Measurements from ENCODE around the gene BCAP29. TPM values are rescaled to one million over a fixed set of nuclear protein-coding genes. Genes with fewer than 3 reads are reported as not detected.
A peak's percentile ranks its signal among the peaks of the same experiment; 100 is the strongest.

BCAP29 gene
- total RNA-seq, 1 donor from 2014 or later, result 53.9 TPM

DNA sequence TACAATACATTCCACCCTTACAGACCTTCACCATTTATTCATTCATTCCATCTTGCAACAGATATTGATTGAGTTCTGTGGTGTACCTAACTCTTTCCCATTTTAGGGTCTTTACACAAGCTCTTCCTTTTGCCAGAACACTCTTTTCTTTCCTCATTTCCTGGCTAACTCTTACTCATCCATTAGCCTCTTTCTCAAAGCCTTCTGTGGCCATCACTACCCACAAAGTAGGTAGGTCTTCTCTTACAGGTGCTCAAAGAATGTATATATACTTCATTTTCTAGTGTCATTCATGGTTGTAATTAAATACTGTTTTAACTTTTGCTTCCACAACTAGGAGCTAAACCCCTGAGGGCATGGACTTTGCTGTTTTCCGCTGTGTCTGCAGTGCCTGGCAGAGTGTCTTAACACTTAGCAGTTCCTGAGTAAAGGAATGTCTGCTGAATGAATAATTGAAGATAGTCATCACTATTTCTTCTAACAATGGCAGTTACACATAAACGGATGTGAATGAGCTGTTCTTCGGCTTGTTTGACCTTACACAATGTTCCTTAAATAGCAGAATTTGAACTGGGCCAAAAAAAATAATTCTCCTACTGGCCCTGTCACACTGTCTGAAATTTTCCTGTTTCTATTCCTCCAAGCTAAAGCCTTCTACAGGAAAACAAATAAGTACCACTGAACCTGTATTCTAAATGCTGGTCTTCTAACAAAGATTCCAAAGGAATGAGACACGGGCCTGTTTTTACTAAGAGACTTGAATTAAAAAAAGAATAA, 15.1 kb downstream of the BCAP29 start:
- DNase-seq (ENCODE audit: low read depth), result peak; percentile 86
- TF ChIP-seq, protein P1, sequence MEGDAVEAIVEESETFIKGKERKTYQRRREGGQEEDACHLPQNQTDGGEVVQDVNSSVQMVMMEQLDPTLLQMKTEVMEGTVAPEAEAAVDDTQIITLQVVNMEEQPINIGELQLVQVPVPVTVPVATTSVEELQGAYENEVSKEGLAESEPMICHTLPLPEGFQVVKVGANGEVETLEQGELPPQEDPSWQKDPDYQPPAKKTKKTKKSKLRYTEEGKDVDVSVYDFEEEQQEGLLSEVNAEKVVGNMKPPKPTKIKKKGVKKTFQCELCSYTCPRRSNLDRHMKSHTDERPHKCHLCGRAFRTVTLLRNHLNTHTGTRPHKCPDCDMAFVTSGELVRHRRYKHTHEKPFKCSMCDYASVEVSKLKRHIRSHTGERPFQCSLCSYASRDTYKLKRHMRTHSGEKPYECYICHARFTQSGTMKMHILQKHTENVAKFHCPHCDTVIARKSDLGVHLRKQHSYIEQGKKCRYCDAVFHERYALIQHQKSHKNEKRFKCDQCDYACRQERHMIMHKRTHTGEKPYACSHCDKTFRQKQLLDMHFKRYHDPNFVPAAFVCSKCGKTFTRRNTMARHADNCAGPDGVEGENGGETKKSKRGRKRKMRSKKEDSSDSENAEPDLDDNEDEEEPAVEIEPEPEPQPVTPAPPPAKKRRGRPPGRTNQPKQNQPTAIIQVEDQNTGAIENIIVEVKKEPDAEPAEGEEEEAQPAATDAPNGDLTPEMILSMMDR (conservative IDR thresholded peaks at IDR 0.05; ENCODE audit: low read depth, low read length), result no peak
- no peak overlapping the region for H3K4me3 ChIP-seq (ENCODE audit: low read depth, low read length)

DNA sequence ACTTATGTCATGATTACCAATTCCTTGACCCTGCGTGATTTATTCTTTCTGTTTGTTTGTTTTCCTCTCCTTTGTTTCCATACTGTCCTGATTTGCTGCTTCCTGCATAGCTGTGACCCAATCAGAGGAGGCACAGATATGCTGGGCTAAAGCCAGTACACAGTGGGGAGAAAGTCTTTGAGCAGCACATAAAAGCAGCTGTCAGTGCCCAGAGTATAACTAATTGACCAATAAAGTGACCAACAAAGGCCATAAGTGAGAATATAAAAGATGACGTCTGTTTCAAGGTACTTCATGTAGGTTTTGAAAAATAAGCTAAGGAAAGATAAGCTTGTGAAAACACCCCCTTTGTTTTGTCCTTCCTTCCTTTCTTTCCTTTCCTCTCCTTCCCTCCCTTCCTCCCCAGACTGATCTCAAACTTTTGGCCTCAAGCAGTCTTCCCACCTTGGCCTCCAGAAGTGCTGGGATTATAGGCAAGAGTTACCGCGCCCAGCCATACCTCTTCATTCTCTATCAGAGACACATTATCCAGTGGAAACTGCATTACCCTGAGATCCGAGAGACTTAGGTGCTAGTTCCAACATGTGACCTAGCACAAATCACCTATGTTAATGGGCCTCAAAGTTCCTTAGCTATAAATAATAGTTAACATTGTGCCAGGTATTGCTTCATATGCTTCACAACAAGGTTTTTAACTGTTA, 17.0 kb downstream of the BCAP29 start:
- no peak overlapping the region for H3K4me3 ChIP-seq (ENCODE audit: low read depth, low read length)
- TF ChIP-seq, protein P1 (conservative IDR thresholded peaks at IDR 0.05; ENCODE audit: low read depth, low read length), result no peak
- DNase-seq (ENCODE audit: low read depth), result no peak

DNA sequence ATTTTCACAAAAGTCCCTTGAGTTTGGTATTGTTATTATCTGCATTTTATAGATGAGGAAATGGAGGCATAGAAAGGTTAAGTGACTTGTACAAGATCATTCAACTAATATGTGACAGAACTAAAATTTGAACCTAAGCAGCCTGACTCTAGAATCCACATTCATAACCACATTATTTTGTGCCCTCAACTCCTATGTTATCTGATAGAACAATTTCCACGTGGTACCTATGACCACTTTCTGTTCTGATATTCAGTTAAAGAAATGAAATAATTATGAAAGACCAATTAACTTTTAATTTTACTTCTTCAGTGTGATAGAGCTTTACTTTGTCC, 17.5 kb downstream of the BCAP29 start:
- no peak overlapping the region for H3K4me3 ChIP-seq (ENCODE audit: low read depth, low read length)
- TF ChIP-seq, protein P1 (conservative IDR thresholded peaks at IDR 0.05; ENCODE audit: low read depth, low read length), result no peak
- no peak for DNase-seq (ENCODE audit: low read depth)

DNA sequence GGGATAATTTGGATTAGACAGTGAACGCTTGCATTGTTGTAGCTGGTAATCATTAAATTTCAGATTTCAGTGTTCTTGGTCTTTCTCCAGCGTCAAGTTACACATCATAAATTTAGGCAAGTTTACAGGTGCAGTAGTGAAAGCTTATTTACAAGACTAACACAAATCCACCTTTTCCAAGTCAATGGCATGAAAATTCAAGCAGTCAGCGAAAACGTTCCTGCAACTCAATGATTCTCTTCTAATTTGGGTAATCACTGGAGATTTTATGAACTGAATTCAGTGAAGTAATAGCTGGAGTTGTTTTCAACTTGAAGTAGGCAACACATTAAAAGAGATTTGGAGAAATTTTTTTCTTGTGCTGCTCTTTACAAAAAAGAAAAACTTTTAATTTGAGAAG, 17.9 kb downstream of the BCAP29 start:
- H3K4me3 ChIP-seq (ENCODE audit: low read depth, low read length), result no peak overlapping the region
- DNase-seq (ENCODE audit: low read depth), result no peak
- TF ChIP-seq, protein P1 (conservative IDR thresholded peaks at IDR 0.05; ENCODE audit: low read depth, low read length), result no peak

DNA sequence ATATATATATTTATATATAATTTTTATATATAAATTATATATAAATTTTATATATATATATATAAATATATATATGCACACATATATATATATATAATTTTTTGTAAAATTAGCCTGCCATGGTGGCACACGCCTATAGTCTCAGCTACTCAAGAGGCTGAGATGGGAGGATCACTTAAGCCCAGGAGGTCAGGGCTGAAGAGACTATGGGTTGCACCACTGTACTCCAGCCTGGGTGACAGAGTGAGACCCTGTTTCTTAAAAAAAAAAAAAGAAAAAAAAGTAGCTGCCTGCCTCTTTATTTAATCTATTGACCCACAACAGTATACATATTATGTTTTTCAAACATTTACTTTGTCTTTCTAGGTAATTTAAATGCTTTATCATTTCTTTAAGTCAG, 19.2 kb downstream of the BCAP29 start:
- no peak overlapping the region for H3K4me3 ChIP-seq (ENCODE audit: low read depth, low read length)
- TF ChIP-seq, protein P1 (conservative IDR thresholded peaks at IDR 0.05; ENCODE audit: low read depth, low read length), result no peak
- no peak for DNase-seq (ENCODE audit: low read depth)

DNA sequence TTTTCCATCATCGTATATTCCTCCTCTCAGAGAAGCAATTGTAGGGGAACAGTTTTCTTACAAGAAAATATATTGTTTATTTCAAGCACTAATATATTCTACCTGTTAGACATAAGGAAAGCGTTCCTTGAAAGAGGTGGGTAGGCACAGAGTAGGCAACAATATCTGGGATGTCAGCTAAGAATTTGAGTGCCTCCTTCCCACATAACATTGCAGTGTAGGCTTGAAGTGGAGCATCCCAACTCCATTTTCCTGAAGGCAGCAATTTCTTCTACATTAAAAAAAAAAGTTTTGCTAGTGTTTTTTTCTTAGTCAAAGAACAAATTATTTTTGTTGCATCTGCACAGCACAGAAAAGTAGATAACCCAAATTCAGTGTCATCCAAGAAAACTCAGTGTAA, 20.8 kb downstream of the BCAP29 start:
- DNase-seq (ENCODE audit: low read depth), result no peak
- TF ChIP-seq, protein P1 (conservative IDR thresholded peaks at IDR 0.05; ENCODE audit: low read depth, low read length), result no peak
- H3K4me3 ChIP-seq (ENCODE audit: low read depth, low read length), result no peak overlapping the region

Measured in epithelial cell of proximal tubule (primary cell).